DMS79 (cell line): ENCODE data around the gene PIBF1.
"Not testable (repeated sequence)": the region's sequence is repeated elsewhere in the genome, so short reads cannot be mapped to it uniquely, and the experiment has no call there.

Source experiments
- DNase-seq: peaks from one replicate; lab custom pipeline; 2025; lab: John Stamatoyannopoulos, UW

The PIBF1 gene

GRCh38 chr13:72820898-72821279 lies 39.0 kb downstream of the PIBF1 start:
- DNase-seq = no peak

- DNase-seq = no peak
These were observed 41.1 kb downstream of the PIBF1 start for GRCh38 chr13:72823081-72823480.

GRCh38 chr13:72823724-72824123 lies 41.8 kb downstream of the PIBF1 start:
- DNase-seq = no peak

GRCh38 chr13:72834601-72835000 lies 52.7 kb downstream of the PIBF1 start:
- no peak for DNase-seq

GRCh38 chr13:72839831-72840426 lies 58.0 kb downstream of the PIBF1 start:
- DNase-seq = no peak

GRCh38 chr13:72842991-72843390 lies 61.1 kb downstream of the PIBF1 start:
- DNase-seq = no peak

GRCh38 chr13:72845148-72845547 lies 63.2 kb downstream of the PIBF1 start:
- DNase-seq = not testable (repeated sequence)

- no peak for DNase-seq
These were observed 67.6 kb downstream of the PIBF1 start for GRCh38 chr13:72849571-72849970.

- DNase-seq = no peak
These were observed 69.2 kb downstream of the PIBF1 start for GRCh38 chr13:72850959-72851677.

- DNase-seq = no peak
These were observed 69.7 kb downstream of the PIBF1 start for GRCh38 chr13:72851678-72852014.

- no peak for DNase-seq
These were observed 70.3 kb downstream of the PIBF1 start for GRCh38 chr13:72852207-72852606.

- DNase-seq = no peak
These were observed 71.1 kb downstream of the PIBF1 start for GRCh38 chr13:72853000-72853399.

GRCh38 chr13:72864142-72865011 lies 82.4 kb downstream of the PIBF1 start:
- DNase-seq = no peak

GRCh38 chr13:72868229-72868628 lies 86.3 kb downstream of the PIBF1 start:
- DNase-seq = no peak

- DNase-seq = no peak
These were observed 93.3 kb downstream of the PIBF1 start for GRCh38 chr13:72875233-72875632.

GRCh38 chr13:72884101-72884500 lies 102.2 kb downstream of the PIBF1 start:
- DNase-seq = no peak

- no peak for DNase-seq
These were observed 104.5 kb downstream of the PIBF1 start for GRCh38 chr13:72886272-72887067.

GRCh38 chr13:72889495-72889894 lies 107.6 kb downstream of the PIBF1 start:
- no peak for DNase-seq

GRCh38 chr13:72890546-72890945 lies 108.6 kb downstream of the PIBF1 start:
- no peak for DNase-seq

- DNase-seq = no peak
These were observed 109.5 kb downstream of the PIBF1 start for GRCh38 chr13:72891423-72891822.

GRCh38 chr13:72896869-72897268 lies 114.9 kb downstream of the PIBF1 start:
- DNase-seq = no peak

- DNase-seq = not testable (repeated sequence)
These were observed 119.6 kb downstream of the PIBF1 start for GRCh38 chr13:72901546-72901945.
